Measurements from ENCODE around the gene RAB25. TPM values are rescaled to one million over a fixed set of nuclear protein-coding genes. Genes with fewer than 3 reads are reported as not detected.
A peak's percentile ranks its signal among the peaks of the same experiment; 100 is the strongest.

Gene RAB25
- total RNA-seq, 3 donors from 2014 or later (not counting 1 experiment from before 2014, with no cell fraction given): 0.82 TPM; not detected in 2

DNA sequence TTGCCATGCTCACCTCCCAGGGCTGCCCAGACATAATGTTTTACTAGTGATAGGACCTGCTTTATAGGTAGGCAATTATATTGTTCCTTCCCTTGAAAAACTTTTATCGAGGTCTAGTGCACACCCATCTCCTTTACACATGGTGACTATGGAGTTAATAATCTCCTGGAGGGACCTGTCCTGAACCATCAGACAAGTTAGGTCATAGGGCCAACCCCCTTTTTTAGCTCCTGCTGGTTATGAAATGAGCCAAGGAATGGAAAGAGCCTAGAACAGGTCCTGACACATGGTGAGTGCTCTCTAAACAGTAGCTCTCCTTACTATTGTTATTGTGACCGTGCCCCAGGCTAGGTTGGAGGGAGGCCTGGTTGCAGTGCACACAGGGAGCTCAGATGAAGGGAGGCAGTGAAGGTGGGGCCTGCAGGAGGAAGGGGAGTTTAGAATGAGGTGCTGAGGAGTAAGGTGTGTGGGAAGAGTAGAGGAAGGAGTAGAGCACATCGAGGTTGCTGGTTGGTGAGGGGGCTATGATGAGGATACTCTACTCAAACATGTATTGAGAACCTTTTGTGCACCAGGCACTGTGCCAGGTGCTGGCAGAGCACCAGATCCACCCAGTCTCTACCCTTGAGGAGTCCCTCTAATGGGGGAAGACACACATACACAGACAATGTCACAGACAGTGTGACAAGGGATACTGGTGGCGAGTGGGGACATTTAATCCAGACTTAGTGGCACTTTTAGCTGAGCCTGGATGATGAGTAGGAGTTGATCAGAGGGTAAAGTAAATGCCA lies 39.4 kb downstream of the RAB25 start:
- Mint-ChIP-seq H3K4me1 (peaks cover 20 to 57% of the 10 kb centered on the region in 2 donors), H3K27ac (peak overlapping the region in 1 of 2 donors; percentile 99), H3K27me3 (ENCODE audit: low read depth in 2 of 2) (peaks cover 7 to 11% of the 10 kb centered on the region in 2 donors), H3K9me3 (no peaks in the 10 kb centered on the region), H3K4me3 (no peak overlapping the region), H3K36me3 (no peaks in the 10 kb centered on the region)
- peak in 1 of 2 donors; percentile 45 for DNase-seq
- ATAC-seq: no peak
- H3K27me3 ChIP-seq (ENCODE audit: control insufficient read depth, insufficient read depth, low read length): no peaks in the 10 kb centered on the region
- no peaks in the 10 kb centered on the region for H3K36me3 ChIP-seq (ENCODE audit: control insufficient read depth, insufficient read depth, low read length)
- WGBS (ENCODE audit: insufficient coverage): 73% methylated on average over 3 of the region's 4 CpGs
- H3K4me1 ChIP-seq (ENCODE audit: control insufficient read depth, insufficient read depth, low read length): peaks cover 48% of the 10 kb centered on the region
- H3K4me3 ChIP-seq (ENCODE audit: low read length): no peak overlapping the region
- H3K27ac ChIP-seq (ENCODE audit: low read length): no peak overlapping the region
- intact Hi-C loops (cut with micrococcal nuclease): no loop called here
- TF ChIP-seq, protein P1, sequence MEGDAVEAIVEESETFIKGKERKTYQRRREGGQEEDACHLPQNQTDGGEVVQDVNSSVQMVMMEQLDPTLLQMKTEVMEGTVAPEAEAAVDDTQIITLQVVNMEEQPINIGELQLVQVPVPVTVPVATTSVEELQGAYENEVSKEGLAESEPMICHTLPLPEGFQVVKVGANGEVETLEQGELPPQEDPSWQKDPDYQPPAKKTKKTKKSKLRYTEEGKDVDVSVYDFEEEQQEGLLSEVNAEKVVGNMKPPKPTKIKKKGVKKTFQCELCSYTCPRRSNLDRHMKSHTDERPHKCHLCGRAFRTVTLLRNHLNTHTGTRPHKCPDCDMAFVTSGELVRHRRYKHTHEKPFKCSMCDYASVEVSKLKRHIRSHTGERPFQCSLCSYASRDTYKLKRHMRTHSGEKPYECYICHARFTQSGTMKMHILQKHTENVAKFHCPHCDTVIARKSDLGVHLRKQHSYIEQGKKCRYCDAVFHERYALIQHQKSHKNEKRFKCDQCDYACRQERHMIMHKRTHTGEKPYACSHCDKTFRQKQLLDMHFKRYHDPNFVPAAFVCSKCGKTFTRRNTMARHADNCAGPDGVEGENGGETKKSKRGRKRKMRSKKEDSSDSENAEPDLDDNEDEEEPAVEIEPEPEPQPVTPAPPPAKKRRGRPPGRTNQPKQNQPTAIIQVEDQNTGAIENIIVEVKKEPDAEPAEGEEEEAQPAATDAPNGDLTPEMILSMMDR (IDR thresholded peaks at IDR 0.05): no peak
- H3K9me3 ChIP-seq (ENCODE audit: control insufficient read depth, insufficient read depth, low read length): no peaks in the 10 kb centered on the region

GRCh38 chr1:156101880-156102279 lies 40.9 kb downstream of the RAB25 start:
- DNase-seq: no peak
- peaks cover 46% of the 10 kb centered on the region for H3K4me1 ChIP-seq (ENCODE audit: control insufficient read depth, insufficient read depth, low read length)
- Mint-ChIP-seq H3K4me3 (no peak overlapping the region), H3K4me1 (peaks cover 15 to 56% of the 10 kb centered on the region in 2 donors), H3K27ac (peak overlapping the region in 1 of 2 donors; percentile 99), H3K9me3 (no peaks in the 10 kb centered on the region), H3K27me3 (ENCODE audit: low read depth in 2 of 2) (peaks cover 0 to 10% of the 10 kb centered on the region in 2 donors), H3K36me3 (no peaks in the 10 kb centered on the region)
- 95% methylated on average over 6 of the region's 6 CpGs for WGBS (ENCODE audit: insufficient coverage)
- ATAC-seq: no peak
- TF ChIP-seq, protein P1 (IDR thresholded peaks at IDR 0.05): no peak
- intact Hi-C loops (cut with micrococcal nuclease): no loop called here
- H3K27me3 ChIP-seq (ENCODE audit: control insufficient read depth, insufficient read depth, low read length): no peaks in the 10 kb centered on the region
- H3K4me3 ChIP-seq (ENCODE audit: low read length): no peak overlapping the region
- no peaks in the 10 kb centered on the region for H3K36me3 ChIP-seq (ENCODE audit: control insufficient read depth, insufficient read depth, low read length)
- no peak overlapping the region for H3K27ac ChIP-seq (ENCODE audit: low read length)
- no peaks in the 10 kb centered on the region for H3K9me3 ChIP-seq (ENCODE audit: control insufficient read depth, insufficient read depth, low read length)

DNA sequence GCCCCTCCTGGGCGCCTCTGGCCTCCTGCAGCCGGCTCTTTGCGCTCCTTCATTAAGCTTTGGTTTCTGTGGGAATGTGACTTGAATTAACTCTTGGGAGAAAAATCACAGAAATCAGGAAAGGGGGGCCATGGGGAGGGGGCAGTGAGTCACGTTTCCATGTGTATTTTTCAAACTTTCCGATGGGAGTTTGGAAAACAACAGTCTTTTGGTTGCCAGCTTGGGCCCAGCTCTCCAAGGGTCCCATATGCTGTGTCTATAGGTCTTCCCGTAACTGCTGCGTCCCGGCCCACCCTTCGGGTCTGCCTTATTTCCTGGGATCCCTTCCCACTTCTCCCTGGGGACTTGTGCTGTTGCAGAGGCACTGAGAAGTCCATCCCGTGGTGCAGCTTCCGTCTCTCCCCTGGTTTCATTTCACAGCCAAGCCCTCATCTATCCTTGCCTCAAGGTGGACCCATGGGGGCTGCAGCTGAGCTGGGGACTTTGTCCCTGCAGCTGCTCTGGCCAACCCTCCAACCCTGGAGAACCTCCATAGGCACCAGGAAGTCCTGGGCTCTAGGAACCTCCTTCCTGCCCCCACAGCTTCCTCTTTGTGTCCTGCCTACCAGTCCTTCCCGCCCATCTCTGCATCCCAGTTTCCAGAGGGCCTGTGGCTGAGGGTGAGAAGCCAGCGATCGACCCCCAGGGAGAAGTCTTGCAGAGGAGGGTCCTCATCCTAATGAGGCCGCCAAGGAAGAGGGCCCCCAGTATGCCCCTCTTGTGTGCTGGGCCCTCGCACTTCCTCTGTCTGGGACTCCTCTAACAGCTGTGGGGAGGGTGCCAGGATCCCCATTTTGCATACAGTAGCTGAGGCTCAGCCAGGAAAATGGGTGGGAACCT lies 41.9 kb downstream of the RAB25 start:
- Histone ChIP-seq H3K27me3 (ENCODE audit: control insufficient read depth, insufficient read depth, low read length) (no peaks in the 10 kb centered on the region), H3K4me3 (ENCODE audit: low read length) (no peak overlapping the region), H3K9me3 (ENCODE audit: control insufficient read depth, insufficient read depth, low read length) (no peaks in the 10 kb centered on the region), H3K4me1 (ENCODE audit: control insufficient read depth, insufficient read depth, low read length) (peaks cover 40% of the 10 kb centered on the region), H3K27ac (ENCODE audit: low read length) (no peak overlapping the region), H3K36me3 (ENCODE audit: control insufficient read depth, insufficient read depth, low read length) (no peaks in the 10 kb centered on the region)
- peaks cover 11 to 52% of the 10 kb centered on the region in 2 donors for H3K4me1 Mint-ChIP-seq
- no peaks in the 10 kb centered on the region for H3K36me3 Mint-ChIP-seq
- no peak for DNase-seq
- H3K27ac Mint-ChIP-seq: peak overlapping the region; percentile 96 to 99
- H3K27me3 Mint-ChIP-seq (ENCODE audit: low read depth in 2 of 2): peaks cover 0 to 8% of the 10 kb centered on the region in 2 donors
- no peak overlapping the region for H3K4me3 Mint-ChIP-seq
- WGBS (ENCODE audit: insufficient coverage): 92% methylated on average over 16 of the region's 16 CpGs
- no peak for ATAC-seq
- no peaks in the 10 kb centered on the region for H3K9me3 Mint-ChIP-seq
- intact Hi-C loops (cut with micrococcal nuclease): no loop called here
- TF ChIP-seq, protein P1 (IDR thresholded peaks at IDR 0.05): no peak
